HG02970 (cell line): Measurements from ENCODE around the gene PACSIN2.

ENCODE experiments used
- ATAC-seq: cut with Tn5 transposase; IDR thresholded peaks from one replicate; pipeline ENCODE4 v1.9.1; 2021; ENCODE audit warnings: mild to moderate bottlenecking, moderate library complexity, moderate number of reproducible peaks; ENCODE audit not compliant: unreplicated experiment, low FRiP score

The PACSIN2 gene

GRCh38 chr22:42912059-42912458 lies 102.9 kb downstream of the PACSIN2 start:
- no peak for ATAC-seq

- ATAC-seq = no peak
These were observed 104.6 kb downstream of the PACSIN2 start for GRCh38 chr22:42910221-42910942.

DNA sequence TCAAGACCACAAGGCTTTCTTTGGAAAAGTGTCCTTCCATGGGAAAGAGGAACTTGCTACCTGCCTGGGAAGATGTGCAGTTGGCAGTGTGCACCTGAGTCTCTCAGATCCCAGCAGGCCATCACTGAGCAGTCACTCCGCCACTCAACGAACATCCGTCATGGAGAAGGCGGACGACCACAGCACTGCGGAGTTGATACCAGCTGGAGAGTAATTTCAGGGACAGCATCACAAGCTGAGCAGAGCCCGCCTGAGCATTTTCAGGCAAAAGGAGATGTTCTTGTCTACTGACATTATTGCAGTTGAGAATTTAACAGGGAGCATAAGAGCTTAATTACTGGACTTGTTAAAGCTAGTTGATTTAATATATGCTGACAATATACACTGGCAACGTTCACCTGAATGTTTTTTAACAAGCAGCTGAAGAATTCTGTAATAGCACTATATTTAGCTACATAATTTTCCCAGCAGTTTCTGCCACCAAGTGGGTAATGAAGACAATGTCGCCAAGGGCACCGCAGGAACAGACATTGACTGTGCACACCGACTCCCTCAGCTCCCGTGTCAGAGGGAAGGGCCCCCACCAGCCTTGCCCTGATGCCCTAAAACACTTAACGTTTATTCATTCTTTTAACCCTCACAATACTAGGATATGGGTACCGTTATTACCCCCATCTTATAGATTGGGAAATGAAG lies 105.4 kb downstream of the PACSIN2 start:
- ATAC-seq = no peak

GRCh38 chr22:42908374-42908746 lies 106.6 kb downstream of the PACSIN2 start:
- no peak for ATAC-seq

- no peak for ATAC-seq
These were observed 107.3 kb downstream of the PACSIN2 start for GRCh38 chr22:42907404-42908373.

- ATAC-seq = no peak
These were observed 108.2 kb downstream of the PACSIN2 start for GRCh38 chr22:42906605-42907348.

GRCh38 chr22:42905702-42906183 lies 109.2 kb downstream of the PACSIN2 start:
- ATAC-seq = no peak

DNA sequence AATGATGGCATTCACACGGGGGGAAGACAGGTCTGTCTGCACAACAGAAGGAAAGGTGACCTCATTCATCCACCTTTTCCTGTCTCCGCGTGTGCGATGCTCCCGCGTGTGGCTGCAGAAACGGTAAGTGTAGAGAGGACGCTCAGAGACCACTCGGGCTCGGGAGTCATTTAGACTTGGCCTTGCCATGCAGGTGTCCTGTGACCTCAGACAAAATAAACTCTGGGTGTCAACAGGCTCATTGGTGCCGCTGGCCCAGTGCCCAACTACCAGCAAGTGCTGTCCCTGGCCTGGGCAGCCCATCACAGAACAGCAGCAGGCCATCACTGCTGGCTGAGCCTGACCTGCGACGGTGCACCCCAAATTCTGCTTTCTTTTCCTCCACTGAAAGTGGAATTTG lies 109.7 kb downstream of the PACSIN2 start:
- ATAC-seq = no peak

- no peak for ATAC-seq
These were observed 110.9 kb downstream of the PACSIN2 start for GRCh38 chr22:42904050-42904449.

- no peak for ATAC-seq
These were observed 112.0 kb downstream of the PACSIN2 start for GRCh38 chr22:42902875-42903510.

DNA sequence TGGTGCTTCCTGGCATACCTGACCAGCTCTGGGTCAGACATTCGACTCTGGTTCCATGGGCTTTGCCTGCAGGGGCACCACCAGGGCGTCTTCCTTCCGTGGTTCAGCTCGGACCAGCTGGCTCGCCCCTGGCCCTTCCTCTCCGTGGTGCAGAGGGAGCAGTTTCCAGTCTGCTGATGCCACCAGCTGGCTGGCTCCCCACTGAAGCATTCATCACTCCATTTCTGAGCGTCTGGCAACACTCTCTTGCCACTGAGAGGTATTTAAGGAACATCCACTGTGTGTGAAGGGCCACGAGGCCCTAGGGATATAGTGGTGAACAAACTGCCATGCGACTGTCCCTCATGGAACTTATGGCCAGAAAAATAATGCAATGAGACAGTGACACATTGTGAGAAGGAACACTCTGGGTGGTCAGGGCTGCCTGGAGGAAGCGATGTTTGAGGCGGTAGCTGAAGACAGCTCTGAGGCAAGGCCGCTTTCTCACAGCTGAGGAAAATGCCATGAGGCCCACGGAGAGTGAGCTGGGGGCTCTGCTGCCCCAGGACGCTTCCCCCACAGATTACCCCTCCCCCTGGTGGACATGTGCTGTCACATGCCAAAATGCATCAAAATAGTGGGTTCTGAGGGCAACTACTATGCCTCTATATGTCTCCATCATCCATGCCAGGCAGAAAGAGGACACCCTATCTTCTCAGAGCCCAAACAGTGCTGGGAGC lies 113.0 kb downstream of the PACSIN2 start:
- ATAC-seq = no peak

DNA sequence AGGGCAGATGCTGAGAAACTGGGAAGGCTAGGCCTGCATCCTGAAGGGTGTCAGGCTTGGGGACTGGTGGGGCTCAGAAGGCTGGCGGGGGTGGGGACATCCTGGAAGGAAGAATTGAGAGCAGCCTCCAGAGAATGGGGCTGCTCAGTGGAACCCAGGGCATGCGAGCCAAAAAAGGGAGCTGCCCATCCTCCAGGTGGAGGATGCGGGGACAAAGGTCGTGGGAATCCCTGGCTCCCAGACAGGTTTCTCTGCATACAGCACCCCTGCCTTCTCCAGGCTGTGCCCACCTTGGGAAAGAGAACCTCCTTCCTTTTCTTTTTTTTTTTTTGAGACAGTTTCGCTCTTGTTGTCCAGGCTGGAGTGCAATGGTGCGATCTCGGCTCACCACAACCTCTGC lies 117.0 kb downstream of the PACSIN2 start:
- no peak for ATAC-seq

GRCh38 chr22:42895541-42895981 lies 119.4 kb downstream of the PACSIN2 start:
- ATAC-seq = no peak

DNA sequence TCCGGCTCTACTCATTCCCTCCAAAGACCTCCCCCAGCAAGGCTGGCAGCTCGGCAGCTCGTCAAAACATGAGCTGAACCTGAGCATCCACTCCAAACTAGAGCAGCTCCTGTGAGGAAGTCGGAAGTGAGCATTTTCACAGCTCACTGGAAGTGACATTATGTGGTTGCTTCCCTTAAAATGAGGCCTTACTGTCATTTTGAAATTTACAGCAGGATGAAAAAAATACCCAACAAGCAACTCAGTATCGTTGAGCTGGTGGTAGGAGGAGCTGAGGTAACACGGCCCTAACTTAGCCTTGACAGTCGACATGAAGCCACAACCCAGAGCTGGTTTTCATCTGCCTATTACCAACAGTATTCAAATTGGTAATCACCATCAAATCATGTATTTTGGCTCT lies 119.9 kb downstream of the PACSIN2 start:
- ATAC-seq = no peak

- no peak for ATAC-seq
These were observed 121.4 kb downstream of the PACSIN2 start for GRCh38 chr22:42893371-42894150.

GRCh38 chr22:42892571-42893316 lies 122.2 kb downstream of the PACSIN2 start:
- ATAC-seq = no peak

GRCh38 chr22:42892156-42892555 lies 122.8 kb downstream of the PACSIN2 start:
- no peak for ATAC-seq

- no peak for ATAC-seq
These were observed 123.3 kb downstream of the PACSIN2 start for GRCh38 chr22:42891696-42892095.
